ENCODE results near the gene FAM184A. TPM values are rescaled to one million over a fixed set of nuclear protein-coding genes. Genes with fewer than 3 reads are reported as not detected.
A peak's percentile ranks its signal among the peaks of the same experiment; 100 is the strongest.

The FAM184A gene
- total RNA-seq, 4 donors from 2014 or later, result 0.20 to 13.1 (median 2.9) TPM

DNA sequence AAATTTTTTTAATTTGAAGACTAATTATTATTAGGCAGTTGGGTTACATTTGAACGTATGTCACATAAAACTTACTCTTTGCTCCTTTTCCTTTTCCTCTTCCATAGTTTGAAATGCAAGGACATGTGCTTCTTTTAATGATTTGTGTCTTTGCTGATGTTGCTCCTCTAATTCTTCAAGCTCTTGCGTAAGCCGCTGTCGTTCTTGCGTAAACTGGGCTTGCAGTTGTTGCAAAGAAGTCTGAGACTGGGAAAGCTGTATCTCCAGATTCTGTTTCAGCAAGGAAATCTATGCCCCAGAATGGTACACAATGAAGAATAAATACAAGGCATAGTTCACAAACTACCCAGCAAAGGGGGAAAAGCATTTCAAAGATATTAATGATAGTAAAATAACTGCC lies 98.4 kb downstream of the FAM184A start:
- H3K4me1 ChIP-seq, result no peaks in the 10 kb centered on the region
- H3K27me3 ChIP-seq, result no peaks in the 10 kb centered on the region
- H3K36me3 ChIP-seq, result no peaks in the 10 kb centered on the region
- no peaks in the 10 kb centered on the region for H3K9me3 ChIP-seq
- DNase-seq, result peak; percentile 9
- TF ChIP-seq, protein P1, sequence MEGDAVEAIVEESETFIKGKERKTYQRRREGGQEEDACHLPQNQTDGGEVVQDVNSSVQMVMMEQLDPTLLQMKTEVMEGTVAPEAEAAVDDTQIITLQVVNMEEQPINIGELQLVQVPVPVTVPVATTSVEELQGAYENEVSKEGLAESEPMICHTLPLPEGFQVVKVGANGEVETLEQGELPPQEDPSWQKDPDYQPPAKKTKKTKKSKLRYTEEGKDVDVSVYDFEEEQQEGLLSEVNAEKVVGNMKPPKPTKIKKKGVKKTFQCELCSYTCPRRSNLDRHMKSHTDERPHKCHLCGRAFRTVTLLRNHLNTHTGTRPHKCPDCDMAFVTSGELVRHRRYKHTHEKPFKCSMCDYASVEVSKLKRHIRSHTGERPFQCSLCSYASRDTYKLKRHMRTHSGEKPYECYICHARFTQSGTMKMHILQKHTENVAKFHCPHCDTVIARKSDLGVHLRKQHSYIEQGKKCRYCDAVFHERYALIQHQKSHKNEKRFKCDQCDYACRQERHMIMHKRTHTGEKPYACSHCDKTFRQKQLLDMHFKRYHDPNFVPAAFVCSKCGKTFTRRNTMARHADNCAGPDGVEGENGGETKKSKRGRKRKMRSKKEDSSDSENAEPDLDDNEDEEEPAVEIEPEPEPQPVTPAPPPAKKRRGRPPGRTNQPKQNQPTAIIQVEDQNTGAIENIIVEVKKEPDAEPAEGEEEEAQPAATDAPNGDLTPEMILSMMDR (IDR thresholded peaks at IDR 0.05), result no peak
- 69 to 88% methylated on average over 5 of the region's 5 CpGs for WGBS, 2 donors (ENCODE audit: low coverage in 1 of 2)
- H3K4me3 ChIP-seq, result no peak overlapping the region
- intact Hi-C loops (cut with DNase I; ENCODE audit: low total_unique reads) (no loop called here), in situ Hi-C loops (cut with MboI; ENCODE audit: low pct_ligation_motif_present in 1 of 4, low pct_unique_long_range_greater_than_20kb in 1 of 4, low sequenced_read_pairs in 3 of 4) (no loop called here)
- H3K27ac ChIP-seq, result no peak overlapping the region

DNA sequence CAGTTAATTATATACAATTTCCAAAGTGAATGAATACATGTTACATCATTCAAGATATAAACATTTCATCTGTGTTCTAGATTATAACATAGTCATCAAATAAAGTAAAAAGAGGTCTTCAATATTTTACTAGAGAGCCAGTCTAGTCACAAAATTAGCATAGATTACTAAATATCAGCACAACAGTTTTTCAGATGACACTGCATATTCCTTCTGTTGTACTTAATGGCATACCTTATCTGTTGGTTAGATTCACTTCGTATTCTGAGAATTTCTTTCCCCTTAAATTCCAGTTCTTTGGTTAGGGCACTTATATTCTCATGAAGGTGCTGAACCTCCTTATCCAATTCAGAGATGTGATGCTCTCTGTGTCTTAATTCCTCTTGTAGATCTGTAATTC lies 103.7 kb downstream of the FAM184A start:
- Histone ChIP-seq H3K27ac (no peak overlapping the region), H3K4me3 (no peak overlapping the region), H3K27me3 (no peaks in the 10 kb centered on the region), H3K9me3 (no peaks in the 10 kb centered on the region), H3K36me3 (no peaks in the 10 kb centered on the region), H3K4me1 (no peaks in the 10 kb centered on the region)
- TF ChIP-seq POLR2AphosphoS5 (IDR thresholded peaks at IDR 0.05) (no peak), EP300 (IDR thresholded peaks at IDR 0.05; ENCODE audit: low read depth) (no peak), POLR2A (IDR thresholded peaks at IDR 0.05) (no peak)
- TF ChIP-seq, protein P1 (IDR thresholded peaks at IDR 0.05), result no peak
- 82 to 100% methylated on average over 1 of the region's 1 CpG for WGBS, 2 donors (ENCODE audit: low coverage in 1 of 2)
- intact Hi-C loops (cut with DNase I; ENCODE audit: low total_unique reads), result no loop called here
- no peak for DNase-seq
- in situ Hi-C loops (cut with MboI; ENCODE audit: low pct_ligation_motif_present in 1 of 4, low pct_unique_long_range_greater_than_20kb in 1 of 4, low sequenced_read_pairs in 3 of 4), result loop anchor here in 1 of 4 donors (10.0 kb wide), 1 partner anchor 130 kb away; no protein-coding TSS in a partner anchor

DNA sequence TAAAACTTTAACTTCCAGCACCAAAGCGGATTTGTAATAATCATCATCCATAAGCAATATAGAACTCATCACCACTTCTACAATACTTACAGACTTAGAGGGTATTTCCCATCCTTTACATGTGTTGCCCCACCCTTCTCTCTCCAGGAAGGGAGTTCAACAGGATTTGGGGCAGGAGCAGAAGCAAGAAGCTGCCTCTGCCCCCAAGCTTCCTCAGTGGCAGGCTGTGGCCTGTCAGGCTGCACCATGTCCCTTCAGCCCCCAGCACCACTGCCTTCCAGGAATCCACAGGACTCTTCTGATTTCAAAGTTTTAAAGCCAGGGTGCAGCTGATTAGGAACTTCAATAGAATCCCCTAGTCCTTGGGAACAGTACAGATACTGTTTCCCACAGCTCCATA lies 106.8 kb downstream of the FAM184A start:
- DNase-seq, result no peak
- 93 to 100% methylated on average over 1 of the region's 1 CpG for WGBS, 2 donors (ENCODE audit: low coverage in 1 of 2)
- intact Hi-C loops (cut with DNase I; ENCODE audit: low total_unique reads), result no loop called here
- H3K4me1 ChIP-seq, result no peaks in the 10 kb centered on the region
- H3K27me3 ChIP-seq, result no peaks in the 10 kb centered on the region
- H3K9me3 ChIP-seq, result no peaks in the 10 kb centered on the region
- TF ChIP-seq EP300 (IDR thresholded peaks at IDR 0.05; ENCODE audit: low read depth) (no peak), POLR2AphosphoS5 (IDR thresholded peaks at IDR 0.05) (no peak), POLR2A (IDR thresholded peaks at IDR 0.05) (no peak)
- TF ChIP-seq, protein P1 (IDR thresholded peaks at IDR 0.05), result no peak
- H3K36me3 ChIP-seq, result no peaks in the 10 kb centered on the region
- no peak overlapping the region for H3K27ac ChIP-seq
- in situ Hi-C loops (cut with MboI; ENCODE audit: low pct_ligation_motif_present in 1 of 4, low pct_unique_long_range_greater_than_20kb in 1 of 4, low sequenced_read_pairs in 3 of 4), result loop anchor here in 1 of 4 donors (10.0 kb wide), 1 partner anchor 133 kb away; no protein-coding TSS in a partner anchor
- H3K4me3 ChIP-seq, result no peak overlapping the region

DNA sequence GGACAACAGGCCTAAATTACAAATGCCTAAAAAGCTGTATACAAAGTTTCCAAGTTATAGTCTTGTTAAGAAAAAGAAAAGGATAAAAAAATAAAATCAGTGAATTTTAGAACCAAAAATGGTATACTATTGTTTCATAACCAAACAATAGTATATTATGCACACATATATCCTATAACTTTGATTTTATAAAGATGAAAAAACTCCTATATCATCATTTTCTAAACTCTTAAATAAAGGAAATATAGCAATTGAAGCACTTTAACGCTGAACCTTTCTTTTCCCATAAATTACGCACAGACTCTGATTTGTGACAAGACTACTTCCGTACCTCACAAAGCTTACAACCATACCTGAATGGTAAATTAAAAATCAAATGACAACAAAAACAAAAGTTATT lies 107.6 kb downstream of the FAM184A start:
- 92 to 95% methylated on average over 3 of the region's 3 CpGs for WGBS, 2 donors (ENCODE audit: low coverage in 1 of 2)
- no peak for DNase-seq
- no peak overlapping the region for H3K27ac ChIP-seq
- no peaks in the 10 kb centered on the region for H3K27me3 ChIP-seq
- H3K9me3 ChIP-seq, result no peaks in the 10 kb centered on the region
- intact Hi-C loops (cut with DNase I; ENCODE audit: low total_unique reads) (no loop called here), in situ Hi-C loops (cut with MboI; ENCODE audit: low pct_ligation_motif_present in 1 of 4, low pct_unique_long_range_greater_than_20kb in 1 of 4, low sequenced_read_pairs in 3 of 4) (loop anchor here in 1 of 4 donors (10.0 kb wide), 1 partner anchor 134 kb away; no protein-coding TSS in a partner anchor)
- TF ChIP-seq EP300 (IDR thresholded peaks at IDR 0.05; ENCODE audit: low read depth) (no peak), POLR2A (IDR thresholded peaks at IDR 0.05) (no peak), POLR2AphosphoS5 (IDR thresholded peaks at IDR 0.05) (no peak)
- TF ChIP-seq, protein P1 (IDR thresholded peaks at IDR 0.05), result no peak
- H3K4me1 ChIP-seq, result no peaks in the 10 kb centered on the region
- H3K36me3 ChIP-seq, result no peaks in the 10 kb centered on the region
- H3K4me3 ChIP-seq, result no peak overlapping the region
